Cardiac fibroblast (primary cell): ENCODE data around the gene COL20A1.

Experiments
- DNase-seq, 2 donors: peaks; one replicate each; pipeline versions ENCODE4 v3.0.0 to v3.0.0-alpha.2; 2010; ENCODE audit warnings: low read depth in 2 of 2
- H3K4me3 ChIP-seq, 2 donors: replicated peaks in 1 of 2; 1 replicate in 1 of 2; 2 replicates in 1 of 2; pipeline ENCODE4 v1.5.1; 2011; ENCODE audit warnings: low read depth in 2 of 2, low read length in 2 of 2, mild to moderate bottlenecking in 2 of 2, moderate library complexity in 1 of 2
- TF ChIP-seq, protein P1 (sequence below): IDR thresholded peaks from one replicate; pipeline ENCODE4 v1.5.1; 2011; ENCODE audit warnings: low read depth, mild to moderate bottlenecking, low read length, inconsistent platforms

COL20A1 gene

DNA sequence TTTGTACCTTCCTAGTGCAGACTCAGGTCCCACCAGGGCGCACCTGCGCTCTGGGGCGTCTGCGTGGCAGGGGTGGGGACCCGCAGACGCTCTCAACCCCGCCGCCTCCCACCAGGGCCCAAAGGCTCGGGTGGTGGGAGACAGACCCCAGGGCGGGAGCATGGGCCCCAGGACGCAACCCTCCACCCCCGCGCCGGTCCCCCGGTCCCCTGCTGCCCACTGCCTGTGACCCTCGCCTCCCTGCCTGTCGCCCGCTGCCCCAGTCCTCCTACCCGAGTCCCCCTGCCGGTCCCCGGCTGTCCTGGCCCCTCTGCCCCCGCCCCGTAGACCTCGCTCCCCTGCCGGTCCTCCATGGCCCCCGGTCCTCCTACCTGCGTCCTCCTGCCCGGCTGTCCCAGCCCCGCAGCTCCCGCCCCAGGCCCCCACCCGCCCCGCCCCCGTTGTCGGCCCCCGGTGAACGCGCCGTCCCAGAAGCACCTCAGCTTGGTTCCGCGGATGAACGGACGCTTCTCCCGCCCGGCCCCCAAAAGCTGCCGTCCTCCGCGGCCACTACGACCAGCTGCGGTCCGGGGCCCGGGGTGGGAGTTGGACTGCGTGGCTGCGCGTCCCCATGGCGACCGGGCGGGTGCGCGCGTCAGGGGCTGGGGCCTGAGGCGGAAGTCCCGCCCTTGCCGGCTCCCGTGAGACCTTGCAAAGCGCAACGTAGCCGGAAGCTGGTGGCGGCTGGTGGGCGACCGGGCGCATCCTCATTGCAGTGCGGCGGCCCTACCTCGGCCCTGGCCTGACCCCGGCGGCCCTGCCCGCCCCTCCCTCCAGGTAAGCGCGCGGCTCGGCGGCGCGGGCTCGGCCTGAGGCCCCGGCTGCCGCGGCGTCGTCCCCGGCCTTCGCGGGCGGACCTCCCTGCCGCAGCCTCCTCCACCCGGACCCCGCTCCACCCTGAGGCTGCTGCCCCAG, 20.6 kb upstream of the COL20A1 start, which contains the start of gene ARFGAP1:
Gene ARFGAP1 (plus strand): TSS at position 709 of the 954 bp plus-strand sequence. CDS start 2,768 bp downstream, outside the sequence.
- TF ChIP-seq, protein P1, sequence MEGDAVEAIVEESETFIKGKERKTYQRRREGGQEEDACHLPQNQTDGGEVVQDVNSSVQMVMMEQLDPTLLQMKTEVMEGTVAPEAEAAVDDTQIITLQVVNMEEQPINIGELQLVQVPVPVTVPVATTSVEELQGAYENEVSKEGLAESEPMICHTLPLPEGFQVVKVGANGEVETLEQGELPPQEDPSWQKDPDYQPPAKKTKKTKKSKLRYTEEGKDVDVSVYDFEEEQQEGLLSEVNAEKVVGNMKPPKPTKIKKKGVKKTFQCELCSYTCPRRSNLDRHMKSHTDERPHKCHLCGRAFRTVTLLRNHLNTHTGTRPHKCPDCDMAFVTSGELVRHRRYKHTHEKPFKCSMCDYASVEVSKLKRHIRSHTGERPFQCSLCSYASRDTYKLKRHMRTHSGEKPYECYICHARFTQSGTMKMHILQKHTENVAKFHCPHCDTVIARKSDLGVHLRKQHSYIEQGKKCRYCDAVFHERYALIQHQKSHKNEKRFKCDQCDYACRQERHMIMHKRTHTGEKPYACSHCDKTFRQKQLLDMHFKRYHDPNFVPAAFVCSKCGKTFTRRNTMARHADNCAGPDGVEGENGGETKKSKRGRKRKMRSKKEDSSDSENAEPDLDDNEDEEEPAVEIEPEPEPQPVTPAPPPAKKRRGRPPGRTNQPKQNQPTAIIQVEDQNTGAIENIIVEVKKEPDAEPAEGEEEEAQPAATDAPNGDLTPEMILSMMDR: no peak
- peak within 1 kb of the TSS; percentile 74 to 82 for H3K4me3 ChIP-seq
- peak; percentile 86 to 90 for DNase-seq

DNA sequence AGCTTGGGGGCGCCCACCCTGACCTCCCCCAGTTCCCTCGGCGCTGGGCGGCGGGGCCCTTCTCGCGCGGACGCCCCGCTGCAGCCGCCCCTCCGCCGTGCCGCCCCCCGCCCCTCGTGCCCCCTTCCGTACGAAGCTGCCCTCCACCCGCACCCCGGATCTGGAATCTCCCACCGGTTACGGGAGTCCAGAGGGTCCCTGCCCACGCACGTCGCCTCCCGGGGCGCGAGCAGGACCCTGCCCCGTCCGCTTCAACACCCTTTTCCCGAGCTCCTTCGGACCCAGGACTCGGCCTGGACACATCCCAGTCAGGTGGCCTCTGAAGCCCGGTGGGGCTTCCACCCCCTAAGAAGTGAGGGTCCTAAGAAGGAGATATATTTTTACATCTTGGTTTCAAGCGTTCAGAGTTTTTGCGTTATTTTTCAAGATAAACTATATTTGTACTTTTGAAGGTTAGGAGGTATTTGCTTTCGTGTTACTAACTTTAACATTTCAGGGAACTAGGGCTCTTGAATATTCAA, 19.9 kb upstream of the COL20A1 start:
- peak overlapping the region; percentile 74 to 82 for H3K4me3 ChIP-seq
- DNase-seq: no peak
- TF ChIP-seq, protein P1: no peak

DNA sequence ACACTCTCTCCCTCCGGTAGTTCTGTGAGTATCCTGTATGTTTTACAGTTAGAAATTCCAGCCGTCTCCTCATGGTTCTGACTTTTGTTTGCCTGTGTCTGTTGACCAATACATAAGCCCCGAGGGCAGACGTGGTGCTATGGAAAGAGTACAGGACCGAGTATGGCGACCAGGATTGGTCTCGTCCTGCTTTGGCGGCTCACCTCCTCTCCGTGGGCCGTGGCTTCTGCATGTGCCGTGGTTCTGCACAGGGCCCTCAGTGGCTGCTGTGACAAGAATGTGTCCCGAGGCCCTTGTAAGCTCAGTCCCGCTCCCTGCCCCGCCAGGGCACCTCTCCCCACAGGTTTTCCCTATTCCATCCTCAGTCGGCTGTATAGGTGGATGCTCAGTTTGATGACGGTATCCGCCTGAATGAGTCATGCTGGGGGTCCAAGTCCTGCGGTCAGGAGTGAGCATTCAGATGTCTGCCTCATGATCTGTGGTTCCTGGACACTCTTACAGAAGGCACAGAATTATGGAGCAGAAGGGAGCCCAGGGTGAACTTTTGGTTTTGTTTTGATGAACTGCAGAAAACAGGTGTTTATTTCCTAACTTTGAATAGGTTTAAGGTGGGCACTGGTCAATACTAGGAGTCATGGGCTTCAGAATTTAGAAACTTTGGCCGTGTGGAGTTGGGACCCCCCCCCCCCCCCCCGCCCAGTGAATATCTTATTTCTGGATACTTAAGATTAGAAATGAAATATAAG, 19.2 kb upstream of the COL20A1 start:
- TF ChIP-seq, protein P1: no peak
- peak; percentile 48 to 79 for DNase-seq
- peak overlapping the region; percentile 74 to 82 for H3K4me3 ChIP-seq

DNA sequence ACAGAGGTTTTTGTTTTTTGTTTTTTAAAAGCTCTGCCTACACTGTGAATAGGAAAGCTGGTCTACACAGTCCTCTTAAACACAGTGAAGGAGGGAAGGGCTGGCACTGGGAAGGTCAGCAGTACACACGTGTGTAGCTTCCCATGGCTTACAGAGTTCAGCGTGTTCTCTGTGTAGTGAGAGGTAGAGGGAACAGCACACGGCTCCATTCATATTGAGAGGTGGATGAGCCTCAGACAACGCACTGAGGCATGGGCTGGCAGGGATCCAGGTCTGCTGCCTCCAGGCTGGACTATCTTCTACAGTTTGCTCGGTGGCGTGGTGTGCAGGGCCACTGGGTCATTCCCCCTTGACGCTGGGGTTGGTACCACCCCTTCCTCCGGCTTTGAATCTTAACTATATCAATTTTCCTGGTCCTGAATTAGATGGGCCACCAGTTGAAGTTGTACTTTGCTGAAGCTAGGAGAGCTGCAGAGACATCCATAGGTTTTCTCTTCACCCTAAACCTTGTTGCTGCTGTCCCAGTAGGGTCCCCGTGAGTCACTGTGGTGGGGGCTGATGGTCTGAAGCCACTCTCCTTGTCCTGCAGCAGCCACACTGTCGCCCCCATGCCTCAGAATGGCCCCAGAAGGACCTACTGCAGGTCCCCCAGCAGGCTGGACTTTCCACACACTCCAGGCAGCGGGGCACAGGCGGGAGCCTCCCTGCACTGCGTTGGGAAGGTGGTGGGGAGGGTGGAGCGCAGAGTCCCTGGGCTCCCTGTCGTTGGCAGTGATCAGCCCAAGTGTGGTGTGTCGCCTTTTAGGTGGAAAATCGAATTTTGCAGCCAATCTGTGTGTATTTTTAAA, 18.4 kb upstream of the COL20A1 start:
- peak in 1 of 2 donors; percentile 28 for DNase-seq
- H3K4me3 ChIP-seq: peak overlapping the region in 1 of 2 donors; percentile 21
- TF ChIP-seq, protein P1: no peak

DNA sequence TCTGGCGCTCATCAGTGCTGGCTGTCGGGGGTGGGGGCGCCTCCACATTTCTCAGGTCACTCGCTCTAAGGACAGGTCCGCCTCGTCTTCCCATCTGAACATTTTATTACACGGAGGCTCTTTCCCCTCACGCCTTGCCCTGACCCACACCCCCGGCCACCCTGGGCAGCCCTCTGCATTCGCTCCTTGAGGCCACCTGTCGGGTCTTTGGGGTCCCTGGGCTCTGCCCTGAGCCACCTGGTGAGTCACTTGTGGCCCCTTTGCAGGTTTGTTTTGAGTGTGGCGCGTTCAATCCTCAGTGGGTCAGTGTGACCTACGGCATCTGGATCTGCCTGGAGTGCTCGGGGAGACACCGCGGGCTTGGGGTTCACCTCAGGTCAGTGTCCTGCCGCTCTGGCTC, 17.2 kb upstream of the COL20A1 start:
- TF ChIP-seq, protein P1: no peak
- DNase-seq: no peak

DNA sequence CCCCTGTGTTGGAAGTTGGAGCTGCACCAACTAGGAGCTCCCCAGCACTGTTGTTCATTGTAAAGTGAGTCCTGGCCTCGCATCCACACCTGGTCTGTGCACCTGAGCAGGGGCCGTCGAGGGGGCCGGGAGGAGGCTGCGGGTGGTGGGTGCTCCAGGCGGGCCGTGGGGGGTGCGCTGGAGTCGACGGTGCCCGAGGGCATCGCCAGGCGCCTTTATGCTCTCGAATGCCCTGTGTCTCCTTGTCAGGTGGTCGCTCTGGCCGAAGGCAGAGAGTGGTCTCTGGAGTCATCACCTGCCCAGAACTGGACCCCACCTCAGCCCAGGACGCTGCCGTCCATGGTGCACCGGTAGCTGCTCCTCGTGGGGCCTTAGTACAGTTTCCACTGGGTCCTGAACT, 16.0 kb upstream of the COL20A1 start:
- DNase-seq: no peak
- no peak overlapping the region for H3K4me3 ChIP-seq
- TF ChIP-seq, protein P1: no peak

More for the DNA sequence above, 17.2 kb upstream of the COL20A1 start:
- H3K4me3 ChIP-seq: no peak overlapping the region
